UCSD-AML1 (cell line): ENCODE measurements around the gene ZNRF1.
"Not testable (repeated sequence)": the region's sequence is repeated elsewhere in the genome, so short reads cannot be mapped to it uniquely, and the experiment has no call there.

Experiments
- DNase-seq: peaks from one replicate; lab custom pipeline; 2025; ENCODE audit not compliant: unreplicated experiment; lab: John Stamatoyannopoulos, UW

The ZNRF1 gene

DNA sequence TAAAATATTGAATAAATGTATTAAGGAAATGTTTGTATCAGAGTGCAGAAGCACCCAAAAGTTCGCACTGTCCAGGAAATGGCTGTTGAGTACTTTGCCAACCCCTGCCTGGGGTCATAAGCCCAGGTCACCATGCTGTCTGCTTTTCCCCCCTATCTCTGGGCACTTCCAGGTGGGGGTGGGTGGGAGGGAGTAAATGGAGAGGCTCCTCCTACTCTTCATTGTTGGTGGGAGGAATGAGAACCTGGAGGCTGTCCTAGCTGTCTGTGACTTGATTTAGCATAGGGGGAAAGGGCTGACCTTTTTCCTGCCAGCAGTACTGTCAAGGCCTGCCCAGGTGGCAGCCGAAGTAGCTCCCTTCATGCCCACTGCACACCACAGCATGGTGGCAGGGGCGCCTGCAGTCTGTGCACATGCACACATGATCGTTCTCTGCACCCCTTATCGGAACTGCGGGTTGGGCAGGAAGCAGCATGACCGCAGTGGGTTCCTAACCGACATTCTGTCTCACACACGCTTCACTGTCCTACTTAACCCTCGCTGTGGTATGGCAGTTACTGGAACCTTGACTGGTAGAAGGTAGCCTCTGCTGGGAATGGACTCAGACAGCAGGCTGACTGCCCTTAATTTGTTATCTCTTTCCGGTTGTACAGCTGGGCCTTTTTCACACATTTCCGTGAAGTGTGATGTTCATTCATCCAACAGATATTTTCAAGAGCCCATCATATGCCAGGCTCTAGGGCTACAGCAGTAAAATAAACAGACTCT, 76.3 kb downstream of the ZNRF1 start:
- peak; percentile 91 for DNase-seq

DNA sequence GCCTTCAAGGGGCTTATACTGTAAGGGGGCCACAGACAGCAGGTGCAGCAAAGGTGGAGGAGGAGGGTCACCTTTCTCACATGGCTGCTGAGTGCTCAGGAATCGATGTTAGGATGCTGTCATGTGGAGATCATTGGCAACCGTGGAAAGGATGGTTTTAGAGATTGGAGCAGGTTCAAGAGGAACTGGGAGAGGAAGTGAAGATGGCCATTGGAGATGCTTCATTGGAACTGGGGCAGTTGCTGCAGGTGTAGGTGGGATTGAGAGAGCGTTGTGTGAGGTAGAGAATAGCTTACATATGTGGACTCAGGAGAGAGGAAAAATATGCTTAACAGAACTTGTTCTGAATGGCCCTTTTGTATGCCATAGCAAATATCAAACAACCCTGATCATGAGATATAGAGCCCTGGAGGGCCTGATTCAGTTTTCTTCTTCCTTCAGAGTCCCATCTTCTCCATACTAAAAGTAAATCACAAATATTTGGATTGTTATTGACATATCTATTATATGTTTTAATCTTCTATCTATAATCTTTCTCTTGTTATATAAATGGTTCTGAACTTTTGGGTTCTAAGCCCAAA, 77.0 kb downstream of the ZNRF1 start:
- DNase-seq = no peak

DNA sequence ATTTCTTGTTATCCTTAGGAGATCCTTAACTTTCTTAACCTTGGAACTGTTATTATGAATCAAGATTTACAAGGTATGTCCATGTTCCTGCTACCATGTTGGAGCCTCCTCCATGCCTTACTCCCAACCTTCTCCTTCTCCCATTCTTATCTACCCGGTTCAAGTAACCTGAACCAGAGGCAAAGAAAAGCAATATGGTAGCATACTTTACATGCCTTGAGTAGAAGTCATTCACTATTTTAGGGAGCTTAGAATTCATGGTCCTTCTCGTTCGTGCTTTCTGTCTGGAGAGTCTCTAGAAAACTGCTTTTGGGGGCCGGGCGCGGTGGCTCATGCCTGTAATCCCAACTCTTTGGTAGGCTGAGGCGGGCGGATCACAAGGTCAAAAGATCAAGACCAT, 80.1 kb downstream of the ZNRF1 start:
- no peak for DNase-seq

DNA sequence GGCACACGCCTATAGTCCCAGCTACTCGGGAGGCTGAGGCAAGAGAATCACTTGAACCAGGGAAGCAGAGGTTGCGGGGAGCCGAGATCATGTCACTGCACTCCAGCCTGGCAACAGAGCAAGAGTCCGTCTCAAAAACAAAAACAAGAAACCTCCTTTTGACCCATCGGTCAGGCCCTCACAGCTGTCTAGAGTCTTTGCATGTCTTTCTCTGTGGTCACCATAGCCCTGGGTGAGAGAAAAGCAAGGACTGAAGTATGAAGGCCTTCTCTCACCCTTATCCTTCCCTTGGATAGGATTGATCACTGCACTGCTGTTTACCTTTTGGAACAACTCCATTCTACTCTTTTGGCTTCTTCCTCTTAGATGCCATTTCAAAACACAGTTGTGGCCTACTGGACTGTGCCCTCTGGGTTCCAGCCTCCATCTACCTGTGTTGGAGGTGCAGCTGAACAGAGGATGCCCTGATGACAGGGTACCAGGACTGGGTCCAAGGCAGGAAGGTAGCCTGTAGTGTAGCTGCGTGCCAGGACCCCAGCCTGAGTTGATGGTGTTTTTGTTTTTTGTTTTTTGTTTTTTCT, 80.6 kb downstream of the ZNRF1 start:
- DNase-seq = no peak

DNA sequence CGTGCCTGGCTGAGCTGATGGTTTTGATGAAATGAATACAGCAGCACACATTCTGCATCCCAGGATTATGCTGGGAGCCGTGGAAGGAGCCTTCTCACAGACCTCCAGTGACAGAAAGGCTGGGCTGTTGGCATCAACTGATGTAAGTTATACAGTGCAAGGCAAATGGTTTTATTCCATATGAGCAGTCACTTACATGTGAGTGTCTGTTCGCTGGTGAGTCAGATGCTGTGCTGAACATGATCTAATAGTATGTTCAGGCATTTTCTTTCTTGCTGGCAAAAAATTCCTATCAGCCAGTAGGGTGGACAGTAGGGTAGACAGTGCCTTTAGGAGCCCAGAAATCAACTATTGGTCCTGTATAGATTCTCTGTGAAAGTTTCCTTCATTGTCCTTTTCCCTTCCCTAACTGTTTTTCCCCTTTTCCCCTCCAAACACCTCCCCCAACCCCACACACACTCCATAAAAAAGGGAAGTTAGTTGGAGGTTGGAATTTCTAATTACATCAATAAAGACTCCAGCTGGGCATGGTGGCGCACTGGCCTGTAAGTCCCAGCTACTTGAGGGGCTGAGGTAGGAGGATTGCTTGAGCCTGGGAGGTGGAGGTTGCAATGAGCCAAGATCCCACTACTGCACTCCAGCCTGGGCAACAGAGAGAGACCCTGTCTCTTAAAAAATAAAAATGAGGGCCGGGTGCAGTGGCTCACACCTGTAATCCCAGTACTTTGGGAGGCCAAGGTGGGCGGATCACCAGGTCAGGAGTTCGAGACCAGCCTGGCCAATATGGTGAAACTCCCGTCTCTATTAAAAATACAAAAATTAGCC, 81.6 kb downstream of the ZNRF1 start:
- no peak for DNase-seq

DNA sequence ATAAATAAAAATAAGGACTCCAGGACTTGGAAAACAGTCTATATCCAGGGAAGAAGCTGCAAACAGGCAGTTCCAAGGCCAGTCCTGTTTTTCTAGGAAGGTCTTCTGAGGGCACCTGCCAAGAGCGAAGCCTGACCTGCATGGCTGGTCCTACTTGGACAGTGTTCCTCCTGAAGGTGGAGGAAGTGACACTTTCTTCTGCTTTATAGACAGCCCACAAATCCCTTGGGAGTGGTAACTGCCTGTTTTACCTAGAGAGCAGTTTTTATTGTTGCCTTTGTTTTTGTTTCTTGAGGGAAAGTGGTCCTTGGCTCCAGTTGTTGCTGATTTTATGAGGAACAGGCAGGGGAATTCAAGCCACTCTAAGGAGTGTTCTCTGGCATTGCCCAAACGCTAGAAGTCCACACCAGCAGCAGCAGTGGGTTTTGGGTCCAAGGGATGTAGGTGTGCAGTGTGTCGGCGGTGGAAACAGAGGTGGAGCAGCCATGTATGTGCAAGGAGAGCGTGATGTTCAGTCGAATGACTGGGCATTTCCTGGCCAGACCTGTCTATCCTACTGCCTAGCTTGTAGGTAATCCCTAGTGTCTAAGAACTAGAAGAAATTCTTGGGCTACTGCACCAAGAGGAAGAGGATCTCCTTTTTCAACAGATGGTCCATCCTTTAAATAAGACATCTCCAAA, 82.5 kb downstream of the ZNRF1 start:
- no peak for DNase-seq

DNA sequence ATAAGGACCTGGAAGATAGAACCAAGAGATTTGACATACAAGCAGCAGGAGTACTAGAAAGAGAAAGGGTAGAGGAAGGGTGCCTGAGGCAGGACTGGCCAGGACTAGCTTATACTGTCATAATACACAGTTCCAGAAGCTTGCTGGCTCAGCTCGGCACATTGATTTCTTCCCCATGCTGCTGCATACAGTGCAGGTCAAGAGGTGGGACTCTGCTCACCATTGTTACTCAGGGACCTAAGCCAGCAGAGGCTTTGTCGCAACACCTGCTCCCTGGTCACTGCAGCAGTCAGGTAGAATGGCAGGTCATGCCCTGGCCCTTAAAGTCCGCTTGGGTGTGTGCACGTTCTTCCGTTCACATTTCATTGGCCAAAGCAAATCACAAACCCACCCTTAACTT, 85.0 kb downstream of the ZNRF1 start:
- no peak for DNase-seq

DNA sequence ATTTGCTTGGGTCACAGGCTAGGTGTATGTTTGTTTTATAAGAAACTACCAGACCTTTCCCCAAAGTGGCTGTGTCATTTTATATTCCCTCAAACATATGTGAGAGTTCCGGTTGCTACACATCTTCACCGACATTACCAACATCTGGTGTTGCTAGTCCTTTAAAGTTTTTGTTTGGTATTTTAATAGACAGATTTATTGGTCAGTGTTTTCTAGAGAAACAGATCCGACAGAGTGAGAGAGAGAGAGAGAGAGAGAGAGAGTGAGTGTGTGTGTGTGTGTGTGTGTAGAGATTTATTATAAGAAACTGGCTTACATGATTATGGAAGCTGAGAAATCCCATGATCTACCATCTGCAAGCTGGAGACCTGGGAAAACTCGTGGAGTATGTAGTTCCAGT, 86.7 kb downstream of the ZNRF1 start:
- no peak for DNase-seq

DNA sequence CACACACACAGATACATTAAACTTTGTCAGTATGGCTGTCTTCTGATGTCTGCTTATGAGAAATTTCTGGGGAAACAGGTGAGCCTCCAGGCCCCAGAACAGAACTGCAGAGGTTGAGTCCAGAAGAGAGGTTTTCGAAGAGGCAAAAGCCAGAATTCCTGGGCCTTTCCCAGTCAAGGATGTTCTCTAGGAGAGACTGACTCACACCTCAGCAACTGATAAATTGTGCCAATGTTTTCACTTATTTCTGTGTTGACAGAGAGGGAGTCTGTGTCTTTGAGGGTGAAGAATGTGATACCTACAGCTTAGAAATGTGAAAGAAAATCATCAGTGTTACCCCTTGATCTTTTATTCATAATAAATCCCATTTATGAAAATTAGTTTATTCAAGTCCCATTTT, 87.5 kb downstream of the ZNRF1 start:
- DNase-seq = no peak

DNA sequence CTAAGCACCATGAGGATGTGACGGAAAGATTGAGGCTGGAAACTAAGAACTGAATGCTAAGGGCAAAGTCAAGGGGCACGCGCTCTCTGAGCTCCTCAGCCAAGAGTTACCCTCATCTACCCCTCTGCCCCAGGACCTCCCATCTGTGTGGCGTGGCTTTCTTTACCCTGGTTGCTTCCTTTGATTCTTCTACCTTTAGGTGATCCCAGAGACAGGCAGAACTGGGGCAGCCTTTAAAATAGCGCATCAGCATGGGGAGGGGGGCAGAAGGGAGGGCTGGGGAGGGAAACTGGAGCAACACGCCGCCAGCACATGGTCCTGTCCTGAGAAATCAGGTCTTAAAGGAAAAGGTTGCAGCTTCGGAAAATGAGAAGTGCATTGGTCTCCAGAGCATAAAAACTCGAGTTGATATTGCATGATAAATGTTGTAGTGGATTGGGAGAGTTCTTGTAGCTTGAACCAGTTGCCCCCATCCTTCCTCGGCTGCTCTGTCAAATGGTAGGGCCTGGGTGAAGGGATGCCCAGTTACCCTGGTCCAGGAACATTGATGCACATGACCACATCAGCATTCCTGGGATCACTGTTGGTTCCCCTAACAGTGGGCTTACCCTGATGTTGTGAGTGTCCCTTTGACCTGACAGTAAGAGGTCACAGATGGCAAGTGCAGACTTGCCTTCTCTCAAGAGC, 88.0 kb downstream of the ZNRF1 start:
- no peak for DNase-seq

DNA sequence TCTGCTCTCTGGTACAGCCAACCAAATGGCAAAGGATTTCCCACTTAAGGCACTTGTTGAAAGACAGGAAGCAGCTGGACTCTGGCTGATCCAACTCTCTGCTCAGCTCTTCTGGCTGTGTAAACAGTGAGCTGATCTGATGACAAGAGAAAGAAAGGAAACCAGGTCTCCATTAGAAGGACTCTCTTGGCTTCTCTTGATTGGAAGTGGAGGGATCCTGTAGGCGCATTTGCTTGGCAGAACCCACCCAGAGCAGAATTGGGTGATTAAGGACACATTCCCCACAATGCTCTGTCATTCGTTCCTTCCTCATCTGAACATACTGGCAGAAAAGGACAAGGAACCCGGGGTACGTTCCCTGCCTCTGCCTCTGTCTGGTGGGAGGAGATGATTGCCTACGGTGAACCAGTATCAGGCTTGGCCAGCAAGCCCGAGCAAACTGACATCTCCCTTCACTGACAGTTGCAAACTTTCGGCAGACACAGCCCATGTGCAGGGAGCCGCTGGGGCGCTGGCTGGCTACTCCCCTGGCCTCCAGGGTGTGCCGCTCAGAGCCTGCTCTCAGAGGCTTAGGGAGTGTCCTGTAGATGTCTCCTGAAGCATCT, 88.7 kb downstream of the ZNRF1 start:
- DNase-seq = peak; percentile 55

DNA sequence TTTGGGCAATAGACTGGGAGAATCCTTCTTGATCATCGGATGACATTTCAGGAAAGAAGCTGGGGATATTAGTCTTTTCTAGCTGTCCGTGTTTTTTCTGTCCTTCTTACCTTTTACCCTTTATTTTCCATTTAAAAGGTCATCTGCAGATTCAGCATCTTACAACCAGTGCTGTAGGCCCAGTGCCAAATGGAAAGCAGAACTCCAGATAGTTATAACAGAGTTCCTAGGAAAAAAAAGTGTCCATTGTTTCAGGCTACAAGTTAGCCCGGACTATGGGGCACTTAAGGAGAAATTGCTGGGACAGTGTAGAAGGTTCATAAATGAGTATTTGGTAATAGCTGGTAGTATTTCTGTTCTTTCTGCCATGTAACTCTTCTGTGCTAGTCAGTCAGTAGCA, 89.4 kb downstream of the ZNRF1 start:
- DNase-seq = no peak

DNA sequence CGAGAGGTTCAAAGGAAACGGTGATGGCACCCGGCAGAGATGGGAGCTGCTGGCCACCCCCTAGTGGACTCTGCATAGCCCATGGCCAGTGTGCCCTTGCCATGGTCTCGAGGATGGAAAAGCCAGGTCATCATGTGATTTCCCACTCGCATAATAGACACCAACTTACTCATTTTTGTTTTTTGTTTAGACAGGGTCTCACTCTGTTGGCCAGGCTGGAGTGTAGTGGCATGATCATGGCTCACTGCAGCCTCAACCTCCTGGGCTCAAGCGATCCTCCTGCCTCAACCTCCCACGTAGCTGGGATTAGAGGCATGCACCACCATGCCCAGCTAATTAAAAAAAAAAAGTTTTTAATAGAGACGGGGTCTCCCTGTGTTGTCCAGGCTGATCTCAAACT, 90.1 kb downstream of the ZNRF1 start:
- DNase-seq = no peak

DNA sequence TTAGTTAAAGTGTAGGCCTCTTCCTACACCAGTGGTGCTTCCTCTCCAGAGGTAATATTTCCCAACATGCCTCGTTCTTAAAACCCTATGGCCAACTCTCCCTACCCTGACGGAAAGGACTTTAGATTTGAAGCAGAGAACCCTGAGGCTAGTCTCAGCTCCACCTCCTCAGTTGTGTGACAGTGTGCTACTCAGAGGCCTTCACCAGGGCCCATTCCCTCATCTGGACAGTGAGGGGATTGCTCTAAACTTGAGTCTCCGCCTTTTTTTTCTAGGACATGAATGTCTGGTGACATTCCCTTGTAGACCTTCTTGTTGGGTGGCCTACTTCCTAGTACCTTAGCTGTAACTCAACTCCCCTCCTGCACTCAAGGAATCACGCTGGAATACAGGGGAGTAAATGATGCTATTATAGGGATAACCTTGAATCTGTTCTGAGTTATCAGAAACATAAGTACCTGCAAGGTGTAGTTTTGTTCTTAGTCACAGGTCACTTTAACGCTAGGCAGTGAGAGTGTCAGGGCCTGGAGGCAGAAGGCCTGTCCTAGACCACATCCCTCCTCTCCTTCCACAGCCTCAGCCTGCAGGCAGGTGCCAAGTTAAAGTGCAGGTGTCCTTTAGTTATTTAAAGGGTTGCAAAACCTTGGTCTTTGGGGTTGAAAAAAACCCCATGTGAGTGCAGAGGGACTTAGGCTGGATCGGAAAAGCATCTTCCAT, 90.8 kb downstream of the ZNRF1 start:
- DNase-seq = no peak

DNA sequence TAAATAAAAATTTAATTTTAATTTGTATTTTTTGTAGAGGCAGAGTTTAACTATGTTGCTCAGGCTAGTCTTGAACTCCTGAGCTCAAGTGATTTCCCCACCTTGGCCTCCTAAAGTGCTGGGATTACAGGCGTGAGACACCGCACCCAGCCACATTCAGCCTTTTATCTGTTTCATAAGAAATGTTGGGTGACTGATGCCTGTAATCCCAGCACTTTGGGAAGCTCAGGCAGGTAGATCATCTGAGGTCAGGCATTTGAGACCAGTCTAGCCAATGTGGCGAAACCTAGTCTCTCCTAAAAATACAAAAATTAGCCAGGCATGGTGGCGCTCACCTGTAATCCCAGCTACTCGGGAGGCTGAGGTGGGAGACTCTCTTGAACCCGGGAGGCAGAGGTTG, 92.1 kb downstream of the ZNRF1 start:
- not testable (repeated sequence) for DNase-seq

DNA sequence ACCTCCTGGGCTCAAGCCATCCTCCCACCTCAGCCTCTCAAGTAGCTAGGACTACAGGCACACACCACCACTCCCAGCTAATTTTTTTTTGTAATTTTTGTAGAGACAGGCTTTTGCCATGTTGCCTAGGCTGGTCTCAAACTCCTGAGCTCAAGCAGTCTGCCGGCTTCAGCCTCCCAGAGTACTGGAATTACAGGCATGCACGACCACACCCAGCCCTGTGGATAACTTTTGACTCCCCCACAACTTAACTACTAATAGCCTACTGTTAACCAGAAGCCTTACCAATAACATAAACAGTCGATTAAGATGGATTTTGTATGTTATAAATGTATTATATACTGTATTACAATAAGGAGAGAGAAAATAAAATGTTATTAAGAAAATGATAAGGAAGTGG, 92.8 kb downstream of the ZNRF1 start:
- DNase-seq = not testable (repeated sequence)

DNA sequence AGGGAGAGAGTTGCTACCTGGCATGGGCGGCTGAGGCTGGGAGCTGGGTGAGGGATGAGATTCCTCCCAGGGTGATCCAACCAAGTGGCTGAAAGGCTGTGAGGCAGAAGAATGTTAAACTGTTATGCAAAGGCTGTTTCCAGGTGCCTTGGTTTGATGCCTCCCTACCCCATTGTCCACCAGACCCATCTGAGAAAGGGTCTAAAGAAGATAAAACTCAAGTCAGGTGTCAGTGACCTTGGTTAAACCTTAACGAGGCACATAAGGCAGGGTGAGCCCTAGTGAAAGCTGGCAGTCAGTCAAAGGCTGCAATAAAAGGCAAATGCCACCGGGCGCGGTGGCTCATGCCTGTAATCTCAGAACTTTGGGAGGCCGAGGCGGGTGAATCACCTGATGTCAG, 94.0 kb downstream of the ZNRF1 start:
- no peak for DNase-seq

DNA sequence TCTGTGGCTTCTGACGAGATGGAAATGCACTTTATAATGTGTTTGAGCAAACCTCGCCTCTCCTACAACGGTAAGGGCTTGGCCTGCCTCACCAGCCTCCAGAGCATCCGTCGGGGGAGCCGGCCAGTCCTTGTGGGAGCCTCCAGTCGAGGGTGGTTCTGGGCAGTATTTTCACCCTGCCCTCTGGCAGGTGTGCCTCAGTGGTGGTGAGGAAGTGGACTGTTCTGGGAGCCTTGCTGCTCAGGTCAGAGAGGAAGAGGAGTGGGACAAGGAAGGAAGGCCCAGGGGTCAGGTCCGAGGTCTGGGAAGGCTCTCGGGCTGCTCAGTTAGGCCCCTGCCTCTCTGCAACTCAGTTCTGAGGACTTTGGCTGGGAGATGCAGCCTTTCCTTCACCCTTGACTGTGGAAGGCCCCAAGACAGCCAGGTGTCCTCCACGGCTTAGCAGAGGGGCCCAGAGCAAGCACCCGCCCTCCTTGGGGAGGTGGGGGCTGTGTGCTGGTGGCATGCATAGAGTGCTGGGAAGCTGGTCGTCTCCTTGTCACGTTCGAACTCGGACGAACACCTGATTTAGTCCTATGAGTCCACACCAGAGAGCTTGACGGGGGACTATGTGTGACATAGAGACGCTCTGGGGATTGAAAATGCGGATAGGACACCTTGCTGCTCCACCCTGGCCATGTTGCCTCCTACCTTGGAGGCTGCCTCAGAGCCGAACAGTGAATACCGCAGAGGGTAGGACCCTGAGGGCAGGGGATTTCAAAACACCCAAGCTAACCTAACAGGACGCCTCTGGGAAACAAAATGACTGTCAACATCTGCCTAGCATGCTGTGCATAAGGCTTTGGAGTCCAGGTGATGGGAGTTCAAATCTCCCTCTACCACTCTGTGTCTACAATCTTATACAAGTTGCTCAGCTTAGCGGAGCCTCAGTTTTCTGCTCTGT, 95.0 kb downstream of the ZNRF1 start:
- DNase-seq = no peak
